HG03097 (cell line): ENCODE data around the gene TNFAIP6.
"Not testable (repeated sequence)": the region's sequence is repeated elsewhere in the genome, so short reads cannot be mapped to it uniquely, and the experiment has no call there.

Source experiments
- ATAC-seq: cut with Tn5 transposase; IDR thresholded peaks from one replicate; pipeline ENCODE4 v1.9.1; 2021; ENCODE audit not compliant: unreplicated experiment, low FRiP score

TNFAIP6 gene

GRCh38 chr2:151357359-151357758, at the start of gene TNFAIP6:
Gene TNFAIP6 (plus strand): TSS chr2:151357592. CDS start chr2:151357667, 75 bp downstream.
- no peak for ATAC-seq

GRCh38 chr2:151310313-151310712, 47.1 kb upstream of the TNFAIP6 start:
- not testable (repeated sequence) for ATAC-seq

DNA sequence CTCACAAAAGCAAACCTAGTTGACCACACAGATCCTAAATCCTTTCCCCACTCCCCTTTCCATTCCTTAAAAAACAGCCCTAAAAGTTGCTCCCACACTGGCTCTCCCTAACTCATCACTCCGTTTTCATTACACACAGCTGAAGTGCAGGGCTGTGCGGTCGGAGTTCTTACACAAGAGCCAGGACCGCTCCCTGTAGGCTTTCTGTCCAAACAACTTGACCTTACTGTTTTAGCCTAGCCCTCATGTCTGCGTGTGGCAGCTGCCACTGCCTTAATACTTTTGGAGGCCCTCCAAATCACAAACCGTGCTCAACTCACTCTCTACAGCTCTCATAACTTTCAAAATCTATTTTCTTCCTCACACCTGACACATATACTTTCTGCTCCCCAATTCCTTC, 45.0 kb upstream of the TNFAIP6 start:
- ATAC-seq, result not testable (repeated sequence)

GRCh38 chr2:151315381-151315903, 42.0 kb upstream of the TNFAIP6 start:
- ATAC-seq, result no peak

DNA sequence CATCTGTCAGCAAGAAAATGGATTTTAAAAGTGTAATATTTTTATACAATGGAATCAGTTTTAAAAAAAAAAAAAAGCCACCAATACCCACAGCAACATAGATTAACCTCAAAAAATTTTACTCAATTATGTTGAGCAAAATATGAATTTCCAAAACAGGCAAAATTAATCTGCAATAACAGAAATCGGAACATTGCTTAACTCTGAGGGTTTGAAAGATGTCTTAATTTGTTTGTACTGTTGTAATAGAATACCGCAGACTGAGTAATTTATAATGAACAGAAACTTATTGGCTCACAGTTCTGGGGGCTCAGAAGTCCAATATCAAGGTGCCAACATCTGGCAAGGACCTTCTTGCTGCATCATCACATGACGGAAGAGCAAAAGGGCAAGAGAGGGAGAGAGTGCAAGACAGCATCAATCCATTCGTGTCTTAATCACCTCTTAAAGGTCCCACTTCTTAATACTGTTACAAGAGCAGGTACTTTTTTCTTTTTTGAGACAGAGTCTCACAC, 31.8 kb upstream of the TNFAIP6 start:
- no peak for ATAC-seq

- ATAC-seq, result no peak
Measured at GRCh38 chr2:151326554-151326953, 30.8 kb upstream of the TNFAIP6 start.

DNA sequence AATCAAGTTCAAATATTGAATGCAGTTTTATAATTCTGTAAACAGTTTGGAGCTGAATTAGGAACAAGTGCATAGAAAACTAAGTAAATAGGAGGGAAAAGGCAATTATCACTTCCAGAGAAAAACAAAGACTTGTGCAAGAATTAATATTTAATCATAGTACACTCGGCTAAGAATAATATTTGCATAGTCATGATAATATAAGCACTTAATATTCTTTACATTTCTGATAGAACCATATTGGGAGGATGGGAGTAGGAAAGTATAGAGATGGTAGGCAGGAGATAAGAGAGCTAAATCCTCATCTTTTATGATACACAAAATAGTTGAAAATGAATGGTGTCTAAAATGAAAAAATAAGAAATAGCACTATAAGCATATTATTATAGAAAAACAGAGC, 27.4 kb upstream of the TNFAIP6 start:
- ATAC-seq, result no peak

GRCh38 chr2:151333083-151333482, 24.3 kb upstream of the TNFAIP6 start:
- ATAC-seq, result no peak

GRCh38 chr2:151334082-151334815, 23.1 kb upstream of the TNFAIP6 start:
- no peak for ATAC-seq

GRCh38 chr2:151336863-151337371, 20.5 kb upstream of the TNFAIP6 start:
- no peak for ATAC-seq

GRCh38 chr2:151337643-151338042, 19.7 kb upstream of the TNFAIP6 start:
- ATAC-seq, result no peak

DNA sequence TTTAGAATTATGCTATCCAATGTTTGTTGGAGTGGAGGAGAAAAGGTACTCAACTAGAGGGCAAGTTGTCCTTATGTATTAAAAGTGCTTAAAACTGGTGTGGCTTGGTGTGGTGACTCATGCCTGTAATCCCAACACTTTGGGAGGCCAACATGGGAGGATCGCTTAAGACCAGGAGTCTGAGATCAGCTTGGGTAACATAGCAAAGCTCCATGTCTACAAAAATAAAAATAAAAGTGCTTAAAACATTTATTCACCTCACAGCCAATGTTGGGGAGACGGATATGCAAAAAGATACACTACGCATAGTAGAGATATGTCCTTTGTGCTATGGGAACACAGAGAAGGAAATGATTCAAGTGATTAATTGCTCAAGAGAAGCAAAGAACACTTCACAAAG, 19.3 kb upstream of the TNFAIP6 start:
- no peak for ATAC-seq

- ATAC-seq, result no peak
Measured at GRCh38 chr2:151343073-151343472, 14.3 kb upstream of the TNFAIP6 start.

DNA sequence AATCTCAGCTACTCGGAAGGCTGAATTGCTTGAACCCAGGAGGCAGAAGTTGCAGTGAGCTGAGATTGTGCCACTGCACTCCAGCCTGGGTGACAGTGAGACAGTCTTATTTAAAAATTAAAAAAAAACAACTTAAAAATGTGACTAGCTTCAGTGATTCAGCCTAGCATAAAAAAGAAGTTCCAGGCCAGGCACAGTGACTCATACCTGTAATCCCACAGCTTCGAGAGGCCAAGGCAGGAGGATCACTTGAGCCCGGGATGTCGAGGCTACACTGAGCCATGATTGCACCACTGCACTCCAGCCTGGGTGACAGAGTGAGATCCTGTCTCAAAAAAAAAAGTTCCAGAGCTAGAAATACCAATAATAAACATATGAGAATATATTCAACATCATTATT, 13.2 kb upstream of the TNFAIP6 start:
- not testable (repeated sequence) for ATAC-seq

- no peak for ATAC-seq
Measured at GRCh38 chr2:151344906-151345305, 12.5 kb upstream of the TNFAIP6 start.

DNA sequence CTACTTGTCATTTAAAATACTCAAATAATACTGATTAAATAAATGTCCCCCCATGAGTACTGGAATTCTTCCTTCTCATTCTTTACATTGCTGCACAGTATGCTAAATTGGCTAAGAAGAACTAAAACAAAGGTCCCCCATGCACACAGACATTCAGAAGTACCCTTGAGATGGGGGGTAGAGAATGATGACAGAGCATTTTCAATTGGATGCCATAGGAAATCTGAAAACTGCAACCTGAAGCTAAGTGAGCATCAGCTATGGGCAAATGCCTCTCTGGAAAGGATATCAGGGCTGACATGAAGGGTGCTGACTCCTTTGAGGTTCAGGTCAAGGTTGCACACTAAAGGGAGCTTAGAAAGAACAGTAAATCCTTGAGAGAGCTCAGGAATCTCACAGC, 10.1 kb upstream of the TNFAIP6 start:
- ATAC-seq, result no peak

DNA sequence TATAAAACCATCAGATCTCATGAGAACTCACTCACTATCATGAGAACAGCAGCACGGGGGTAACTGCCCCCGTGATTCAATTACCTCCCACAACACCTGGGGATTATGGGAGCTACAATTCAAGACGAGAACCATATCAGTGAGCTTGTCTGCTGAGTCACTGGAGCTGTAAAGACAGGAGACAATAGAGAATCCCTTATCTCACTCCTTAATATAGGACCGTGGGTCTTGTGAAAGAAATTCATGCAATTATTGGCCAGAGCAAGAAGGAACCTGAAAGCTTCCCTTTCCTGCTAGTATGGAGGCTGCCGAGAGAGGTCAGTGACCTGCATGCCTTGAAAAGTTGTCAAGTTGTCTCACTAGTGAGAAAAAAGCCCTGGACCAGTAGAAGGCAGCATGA, 9.5 kb upstream of the TNFAIP6 start:
- no peak for ATAC-seq

GRCh38 chr2:151350579-151351195, 6.7 kb upstream of the TNFAIP6 start:
- no peak for ATAC-seq

GRCh38 chr2:151353995-151354394, 3.4 kb upstream of the TNFAIP6 start:
- ATAC-seq, result no peak

- no peak for ATAC-seq
Measured at GRCh38 chr2:151354807-151355206, 2.6 kb upstream of the TNFAIP6 start.

DNA sequence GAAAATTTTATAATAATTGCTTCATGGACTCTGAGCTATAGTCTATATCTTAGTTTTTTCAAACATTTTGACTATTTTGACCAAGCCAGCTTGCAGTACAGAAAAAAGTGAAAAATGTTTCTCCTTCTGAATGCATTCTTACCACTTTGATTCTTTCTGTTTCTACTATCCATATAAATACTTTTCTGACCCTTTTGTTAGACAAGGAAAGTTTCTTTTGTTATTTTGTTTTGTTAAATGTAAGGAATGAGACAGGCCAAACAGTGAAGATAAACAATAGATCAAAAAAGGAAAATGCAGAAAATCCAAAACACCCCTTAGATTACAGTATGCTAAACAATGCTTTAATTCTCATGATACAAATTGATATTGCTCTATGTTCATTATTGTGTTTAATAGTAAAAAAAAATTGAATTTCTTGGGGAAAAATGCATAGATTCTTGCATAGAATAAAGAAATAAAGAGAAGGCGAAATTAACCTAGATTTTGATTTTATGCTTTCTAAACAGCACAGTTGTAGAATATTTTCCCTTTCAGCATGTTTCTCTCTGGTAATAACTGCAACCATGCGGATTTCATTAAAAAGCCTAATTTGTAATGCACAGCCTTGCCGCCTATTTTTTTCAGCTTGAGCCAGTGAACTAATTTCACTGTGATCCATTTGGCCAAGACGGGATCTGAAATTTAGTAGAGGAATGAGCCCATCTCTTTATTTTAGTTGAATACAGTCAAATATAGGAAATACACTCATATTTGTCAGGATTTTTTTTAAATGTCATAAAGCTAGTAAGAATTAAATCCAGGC, 976 bp downstream of the TNFAIP6 start:
- ATAC-seq, result no peak
